SK-N-SH (cell line): ENCODE results near the gene COL8A1.

Experiments
- POLR2AphosphoS5 ChIP-seq: IDR thresholded peaks from 2 replicates; pipeline ENCODE4 v1.6.1; 2012; ENCODE audit warnings: low read depth, low read length
- TF ChIP-seq, protein P1 (sequence below): fragments of 200-600 bp; sonication (generic); IDR thresholded peaks from 2 replicates; pipeline ENCODE4 v1.6.1; 2017; ENCODE audit warnings: antibody characterized with exemption, mild to moderate bottlenecking, moderate library complexity

DNA sequence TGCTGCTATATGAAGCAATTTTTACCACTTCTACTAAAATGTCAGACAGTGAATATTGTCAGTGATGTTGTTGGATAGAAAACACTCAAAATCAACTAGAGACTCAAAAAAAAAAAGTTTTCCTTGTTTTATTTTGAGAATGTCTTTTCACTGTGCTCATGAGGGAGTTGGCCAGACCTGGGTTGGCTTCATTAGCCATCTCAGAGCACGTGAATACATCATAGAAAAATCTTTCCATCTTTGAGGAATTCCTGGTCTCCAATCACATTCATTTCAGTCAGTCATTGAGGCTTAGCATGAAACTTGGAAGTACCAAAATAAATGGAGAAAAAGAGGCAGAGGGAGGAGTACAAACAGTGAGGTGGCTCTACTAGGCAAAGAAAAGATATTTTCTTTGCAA is 121.6 kb downstream of the COL8A1 start:
- TF ChIP-seq, protein P1, sequence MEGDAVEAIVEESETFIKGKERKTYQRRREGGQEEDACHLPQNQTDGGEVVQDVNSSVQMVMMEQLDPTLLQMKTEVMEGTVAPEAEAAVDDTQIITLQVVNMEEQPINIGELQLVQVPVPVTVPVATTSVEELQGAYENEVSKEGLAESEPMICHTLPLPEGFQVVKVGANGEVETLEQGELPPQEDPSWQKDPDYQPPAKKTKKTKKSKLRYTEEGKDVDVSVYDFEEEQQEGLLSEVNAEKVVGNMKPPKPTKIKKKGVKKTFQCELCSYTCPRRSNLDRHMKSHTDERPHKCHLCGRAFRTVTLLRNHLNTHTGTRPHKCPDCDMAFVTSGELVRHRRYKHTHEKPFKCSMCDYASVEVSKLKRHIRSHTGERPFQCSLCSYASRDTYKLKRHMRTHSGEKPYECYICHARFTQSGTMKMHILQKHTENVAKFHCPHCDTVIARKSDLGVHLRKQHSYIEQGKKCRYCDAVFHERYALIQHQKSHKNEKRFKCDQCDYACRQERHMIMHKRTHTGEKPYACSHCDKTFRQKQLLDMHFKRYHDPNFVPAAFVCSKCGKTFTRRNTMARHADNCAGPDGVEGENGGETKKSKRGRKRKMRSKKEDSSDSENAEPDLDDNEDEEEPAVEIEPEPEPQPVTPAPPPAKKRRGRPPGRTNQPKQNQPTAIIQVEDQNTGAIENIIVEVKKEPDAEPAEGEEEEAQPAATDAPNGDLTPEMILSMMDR, result no peak
- no peak for TF ChIP-seq POLR2AphosphoS5
